Right forelimb (tissue), 1 donor: Measurements from ENCODE around the gene PNMA8A.
A peak's percentile ranks its signal among the peaks of the same experiment; 100 is the strongest.
"Not testable (repeated sequence)": the region's sequence is repeated elsewhere in the genome, so short reads cannot be mapped to it uniquely, and the experiment has no call there.

ENCODE experiments used
- DNase-seq: peaks from one replicate; pipeline ENCODE4 v3.0.0-alpha.2; 2018

PNMA8A gene

GRCh38 chr19:46463516-46463915 lies 7.8 kb downstream of the PNMA8A start:
- no peak for DNase-seq

DNA sequence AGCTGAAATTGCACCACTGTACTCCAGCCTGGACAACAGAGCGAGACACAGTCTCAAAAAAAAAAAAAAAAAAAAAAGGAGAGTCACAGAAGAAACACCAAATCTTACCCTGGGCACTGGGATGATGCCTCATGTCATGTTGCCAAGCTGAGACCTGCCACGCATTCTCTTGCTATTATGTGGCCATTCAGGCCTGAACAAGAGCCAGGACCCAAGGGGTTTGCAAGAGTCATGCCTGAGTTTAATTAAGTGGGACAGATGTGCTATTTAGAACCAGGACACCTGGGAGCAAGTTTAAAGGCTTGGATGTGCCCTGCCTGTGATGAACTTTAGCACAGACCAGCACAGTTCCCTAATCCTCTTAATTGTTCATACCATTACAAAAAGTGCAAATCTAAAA lies 9.8 kb downstream of the PNMA8A start:
- no peak for DNase-seq

DNA sequence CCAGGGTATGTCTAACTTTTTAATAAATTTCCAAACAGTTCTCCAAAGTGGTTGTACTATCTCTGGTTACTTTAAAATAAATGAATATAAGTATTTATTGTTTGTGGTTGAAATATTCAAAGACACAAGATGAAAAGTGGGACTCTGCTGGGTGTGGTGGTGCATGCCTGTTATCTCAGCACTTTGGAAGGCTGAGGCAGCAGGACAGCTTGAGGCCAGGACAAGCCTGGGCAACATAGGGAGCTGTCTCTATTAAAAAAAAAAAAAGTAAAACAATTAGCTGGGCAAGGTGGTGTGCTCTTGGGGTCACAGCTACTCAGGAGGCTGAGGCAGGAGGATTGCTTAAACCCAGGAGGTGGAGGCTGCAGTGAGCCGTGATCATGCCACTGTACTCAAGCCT lies 10.4 kb downstream of the PNMA8A start:
- DNase-seq, result no peak

- no peak for DNase-seq
These were observed 11.3 kb downstream of the PNMA8A start for GRCh38 chr19:46460055-46460454.

DNA sequence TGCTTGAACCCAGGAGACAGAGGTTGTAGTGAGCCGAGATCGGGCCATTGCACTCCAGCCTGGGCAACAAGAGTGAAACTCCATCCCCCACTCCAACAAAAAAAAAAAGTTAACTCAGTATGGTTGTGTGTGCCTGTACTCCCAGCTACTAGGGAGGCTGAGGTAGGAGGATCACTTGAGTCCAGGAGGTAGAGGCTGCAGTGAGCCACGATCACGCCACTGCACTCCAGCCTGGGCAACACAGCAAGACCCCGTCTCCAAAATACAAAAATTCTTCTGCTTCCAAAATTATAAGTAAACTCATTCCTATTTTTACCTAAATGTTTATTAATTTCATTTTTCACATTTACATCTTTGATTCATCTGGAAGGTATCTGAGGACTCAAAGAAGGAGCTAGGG lies 14.4 kb downstream of the PNMA8A start:
- DNase-seq, result no peak

GRCh38 chr19:46454244-46454643 lies 17.1 kb downstream of the PNMA8A start:
- no peak for DNase-seq

DNA sequence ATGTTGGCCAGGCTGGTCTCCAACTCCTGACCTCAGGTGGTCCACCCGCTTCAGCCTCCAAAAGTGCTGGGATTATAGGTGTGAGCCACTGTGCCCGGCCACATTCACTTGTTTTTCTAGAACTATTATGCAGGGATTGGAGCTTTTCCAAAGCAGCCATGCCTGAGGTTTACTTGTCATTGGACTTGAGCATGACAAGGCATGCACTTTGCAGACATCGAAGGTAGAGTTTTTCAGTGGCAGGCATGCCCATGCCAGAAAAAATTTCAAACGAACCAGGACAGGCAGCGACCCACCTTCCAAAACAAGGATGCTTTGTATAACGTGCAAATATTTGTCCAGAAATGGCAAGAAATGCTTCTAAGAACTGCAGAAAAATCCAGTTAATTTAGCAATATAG lies 17.7 kb downstream of the PNMA8A start:
- DNase-seq, result no peak

DNA sequence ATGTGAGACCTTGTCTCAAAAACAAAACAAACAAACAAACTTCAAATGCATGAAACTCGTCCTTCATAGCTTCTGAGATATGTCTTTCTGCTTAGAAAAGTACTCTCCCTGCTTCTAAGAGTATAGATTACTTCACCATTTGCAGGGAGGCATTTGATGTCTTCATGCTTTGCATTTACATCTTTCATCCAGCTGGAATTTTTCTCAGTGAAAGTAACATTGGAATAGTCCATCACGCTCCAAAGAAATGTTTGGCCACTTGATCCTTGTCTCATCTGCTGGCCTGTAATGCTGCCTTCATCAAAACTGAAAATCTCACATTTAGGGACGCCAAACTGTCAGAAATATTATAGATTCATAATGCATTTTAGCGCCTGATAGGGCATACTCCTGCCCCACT lies 19.2 kb downstream of the PNMA8A start:
- DNase-seq, result no peak

GRCh38 chr19:46451352-46451751 lies 20.0 kb downstream of the PNMA8A start:
- no peak for DNase-seq

- DNase-seq, result no peak
These were observed 20.6 kb downstream of the PNMA8A start for GRCh38 chr19:46450737-46451136.

- DNase-seq, result no peak
These were observed 22.1 kb downstream of the PNMA8A start for GRCh38 chr19:46449228-46449627.

- no peak for DNase-seq
These were observed 22.8 kb downstream of the PNMA8A start for GRCh38 chr19:46448601-46449000.

GRCh38 chr19:46447824-46448223 lies 23.5 kb downstream of the PNMA8A start:
- no peak for DNase-seq

- DNase-seq, result no peak
These were observed 24.4 kb downstream of the PNMA8A start for GRCh38 chr19:46447006-46447405.

GRCh38 chr19:46446021-46446420 lies 25.3 kb downstream of the PNMA8A start:
- no peak for DNase-seq

DNA sequence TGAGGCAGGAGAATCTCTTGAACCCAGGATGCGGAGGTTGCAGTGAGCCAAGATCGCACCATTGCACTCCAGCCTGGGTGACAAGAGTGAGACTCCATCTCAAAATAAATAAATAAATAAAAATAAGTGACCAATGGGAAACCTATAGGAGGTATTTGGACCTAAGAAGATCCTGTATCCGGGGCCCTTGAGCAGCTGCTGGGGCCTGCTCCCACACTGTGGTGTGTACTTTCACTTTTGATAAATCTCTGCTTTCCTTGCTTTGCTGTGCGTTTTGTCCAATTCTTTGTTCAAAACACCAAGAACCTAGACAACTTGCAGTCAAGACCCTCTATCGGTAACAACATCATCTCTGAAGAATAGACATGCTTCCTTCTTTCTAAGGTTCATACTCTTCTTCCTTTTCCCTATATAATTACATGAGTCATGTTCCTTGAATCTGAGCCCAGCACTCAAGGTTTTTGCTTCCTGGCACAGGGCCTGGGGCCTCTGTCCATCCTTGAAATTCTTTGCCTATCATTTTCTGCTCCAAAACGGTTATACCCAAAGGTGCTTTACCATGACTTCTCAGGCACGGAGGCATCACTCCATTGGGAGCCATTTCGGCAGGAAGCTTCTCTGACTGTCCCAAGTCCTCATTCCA lies 28.4 kb downstream of the PNMA8A start:
- DNase-seq, result peak; percentile 73

GRCh38 chr19:46441866-46442265 lies 29.5 kb downstream of the PNMA8A start:
- no peak for DNase-seq

DNA sequence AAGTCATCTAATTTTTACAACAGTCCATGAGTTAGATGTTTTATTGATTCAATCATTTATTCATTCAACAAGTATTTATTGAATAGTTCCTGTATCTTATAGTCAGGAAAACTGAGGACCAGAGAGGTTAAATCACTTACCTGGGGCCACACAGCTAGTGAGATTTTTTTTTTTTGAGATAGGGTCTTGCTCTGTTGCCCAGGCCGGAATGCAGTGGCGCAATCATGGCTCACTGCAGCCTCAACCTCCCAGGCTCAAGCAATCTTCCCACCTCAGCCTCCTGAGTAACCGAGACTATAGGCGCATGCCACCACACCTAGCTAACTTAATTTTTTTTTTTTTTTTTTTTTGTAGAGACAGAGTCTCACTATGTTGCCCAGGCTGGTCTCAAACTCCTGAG lies 35.7 kb downstream of the PNMA8A start:
- DNase-seq, result not testable (repeated sequence)

GRCh38 chr19:46435009-46435408 lies 36.4 kb downstream of the PNMA8A start:
- DNase-seq, result no peak

- DNase-seq, result not testable (repeated sequence)
These were observed 37.9 kb downstream of the PNMA8A start for GRCh38 chr19:46433470-46433869.

DNA sequence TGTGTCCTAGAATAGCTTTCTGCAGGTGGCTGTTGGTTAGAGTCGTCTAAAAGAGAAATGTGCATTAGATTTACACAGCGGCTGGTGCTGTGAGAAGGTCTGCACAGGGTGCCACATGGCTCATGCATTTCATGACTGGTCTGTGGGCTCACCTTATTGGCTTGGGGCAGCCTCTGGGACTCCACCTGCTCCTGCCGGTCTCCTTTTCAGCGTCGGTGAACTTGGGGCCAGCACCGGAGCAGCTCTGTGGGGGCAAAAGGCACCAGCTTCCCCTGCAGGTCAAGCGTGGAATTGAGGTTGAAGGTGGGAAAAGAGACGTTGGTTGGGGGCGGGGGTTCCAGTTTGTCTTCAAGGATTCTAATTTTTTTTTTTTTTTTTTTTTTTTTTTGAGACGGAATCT lies 39.5 kb downstream of the PNMA8A start:
- DNase-seq, result no peak

- DNase-seq, result no peak
These were observed 41.4 kb downstream of the PNMA8A start for GRCh38 chr19:46429999-46430398.

DNA sequence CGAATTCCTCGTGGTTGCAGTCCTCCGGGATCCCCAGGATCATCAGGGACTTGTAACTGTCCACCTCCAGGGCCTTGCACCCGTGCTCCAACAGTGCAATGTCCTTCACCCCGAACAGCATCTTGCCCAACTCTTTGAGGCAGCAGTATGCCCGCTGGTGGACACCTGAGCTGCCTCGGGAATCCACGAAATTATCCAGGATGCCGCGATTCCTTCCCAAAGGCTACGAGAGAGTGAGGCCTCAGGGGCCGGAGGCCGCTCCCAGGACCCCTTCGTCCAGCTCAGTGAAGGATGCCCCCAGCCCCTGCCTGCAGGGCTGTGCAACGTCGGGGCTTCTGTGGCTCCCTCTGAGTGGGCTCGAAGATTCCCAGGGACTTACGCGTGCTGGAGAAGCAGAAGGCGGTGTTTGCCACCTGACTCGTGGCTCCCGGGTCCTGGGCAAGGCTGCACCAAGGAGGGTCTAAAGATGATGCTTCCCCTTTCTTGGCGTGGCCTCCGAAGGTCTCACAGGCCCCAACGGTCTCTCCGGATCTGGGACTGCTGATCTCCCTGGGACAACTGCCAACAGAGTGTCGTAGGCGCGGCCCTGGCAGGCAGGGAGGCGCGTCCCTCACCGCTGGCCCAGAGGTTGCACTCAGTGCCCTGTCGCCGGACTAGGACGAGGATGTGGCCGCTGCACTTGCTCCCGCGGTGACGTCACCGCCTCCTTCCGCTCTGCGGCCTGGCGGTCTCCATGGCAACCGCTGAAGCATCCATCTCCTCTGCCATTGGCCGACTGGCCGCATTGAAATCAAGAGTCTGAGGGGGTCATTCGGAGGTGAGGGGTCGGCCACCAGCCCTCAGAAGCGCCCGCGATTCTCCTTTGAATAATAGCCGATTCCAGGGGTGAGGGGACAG lies 42.9 kb downstream of the PNMA8A start, which contains the start of gene PNMA8C:
Gene PNMA8C (minus strand): TSS at position 698 of the 897 bp plus-strand sequence. CDS start 577 bp downstream, at position 121.
- DNase-seq, result peak; percentile 79

DNA sequence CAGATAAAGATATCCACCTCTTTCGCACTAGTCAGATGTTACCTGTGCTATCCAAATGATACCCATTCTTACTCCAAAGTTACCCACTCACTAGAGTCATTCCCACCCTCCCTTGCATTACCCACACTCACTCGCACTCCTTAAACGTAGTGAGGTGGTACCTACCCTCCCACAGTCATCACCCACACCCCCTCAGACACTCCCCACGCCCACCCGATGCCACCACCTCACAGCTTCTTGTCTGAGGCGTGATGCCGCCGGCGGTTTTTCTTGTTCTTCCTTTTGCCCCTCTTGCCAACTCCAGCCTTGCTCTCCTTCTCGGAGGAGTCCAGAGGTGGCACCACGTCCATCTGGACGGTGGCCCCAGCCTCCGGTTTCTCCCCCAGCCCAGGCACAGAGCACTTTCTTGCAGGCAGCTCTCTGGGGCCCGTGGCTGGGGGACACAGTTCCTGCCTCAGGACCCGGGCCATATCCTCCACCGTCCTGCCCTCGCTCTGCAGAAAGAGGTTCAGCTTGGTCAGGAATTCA lies 43.8 kb downstream of the PNMA8A start:
- DNase-seq, result no peak
